K562 (cell line): ENCODE data around the gene MAP4. TPM values are rescaled to one million over a fixed set of nuclear protein-coding genes. Genes with fewer than 3 reads are reported as not detected.

Source experiments
- ATAC-seq: fragments of 200-7000 bp; cut with Tn5 transposase; 3 replicates; pipeline ENCODE4 v1.9.1; 2020; ENCODE audit warnings: moderate library complexity
- BruUV-seq: library from RNA; stranded (reverse); fragments of 400-500 nt; replicated peaks from 2 replicates; lab custom pipeline; 2021; lab: Mats Ljungman, UMichigan
- CTCF ChIA-PET: fragments of 300-600 bp; formaldehyde crosslinking; extraction: SDS; loops from one replicate; lab custom pipeline; 2021; ENCODE audit warnings: low intra/inter-chr PET ratio; lab: Yijun Ruan, JAX
- POLR2A ChIA-PET: fragments of 300-600, 350-650 bp; sonication (Branson Sonifier 250); formaldehyde crosslinking; extraction: SDS; loops from one replicate; lab custom pipeline; 2021; ENCODE audit warnings: antibody characterized with exemption, inconsistent platforms; lab: Yijun Ruan, JAX
- DNase-seq, 4 experiments: peaks; one replicate each; pipeline versions ENCODE4 v3.0.0 to v3.0.0-alpha.2; 2011 to 2018; ENCODE audit warnings: low spot score in 3 of 4, mixed read lengths in 3 of 4; ENCODE audit errors: extremely low read depth in 1 of 4
- FAIRE-seq: peaks from 2 replicates; lab custom pipeline; 2011; peaks lifted over from hg19 to GRCh38; lab: Jason Lieb, UNC
- H2AFZ ChIP-seq: 2 replicates; pipeline ENCODE4 v1.6.0; 2011; ENCODE audit warnings: low read depth, low read length, control low read depth, inconsistent platforms
- H3K27ac ChIP-seq: fragments of 200-600 bp; 3 replicates; pipeline ENCODE4 v1.8.0; 2011; ENCODE audit warnings: low read depth, mild to moderate bottlenecking, control low read depth, inconsistent platforms, low read length, moderate library complexity, mixed read lengths; ENCODE audit errors: extremely low read depth
- H3K27me3 ChIP-seq, 2 experiments: fragments of 300-600 bp in 1 of 2; 2 replicates in 1 of 2; 3 replicates in 1 of 2; pipeline versions ENCODE4 v1.6.0 to v1.8.0; 2011; ENCODE audit warnings: inconsistent platforms in 2 of 2, low read length in 2 of 2, mild to moderate bottlenecking in 1 of 2, mixed read lengths in 1 of 2, moderate library complexity in 1 of 2; ENCODE audit not compliant: control insufficient read depth in 2 of 2, insufficient read depth in 2 of 2
- H3K36me3 ChIP-seq: fragments of 300-600 bp; 3 replicates; pipeline ENCODE4 v1.8.0; 2011; ENCODE audit warnings: mild to moderate bottlenecking, low read length, inconsistent platforms; ENCODE audit not compliant: control insufficient read depth, insufficient read depth
- H3K4me1 ChIP-seq, 2 experiments: fragments of 200-600 bp in 1 of 2; replicated peaks in 1 of 2; 2 replicates in 1 of 2; 3 replicates in 1 of 2; pipeline versions ENCODE4 v1.5.1 to v1.8.0; 2011; ENCODE audit warnings: inconsistent platforms in 2 of 2, low read length in 2 of 2, mild to moderate bottlenecking in 1 of 2, mixed read lengths in 1 of 2, moderate library complexity in 1 of 2; ENCODE audit not compliant: control insufficient read depth in 2 of 2, insufficient read depth in 2 of 2
- H3K4me2 ChIP-seq: 2 replicates; pipeline ENCODE4 v1.6.1; 2011; ENCODE audit warnings: low read length, control low read depth, inconsistent platforms, mixed read lengths; ENCODE audit not compliant: insufficient read depth
- H3K4me3 ChIP-seq: fragments of 200-600 bp; sonication (generic), shearing (Covaris generic); 2 replicates; pipeline ENCODE4 v1.5.1; 2016; ENCODE audit warnings: control low read depth, inconsistent platforms
- H3K79me2 ChIP-seq: fragments of 200-600 bp; 3 replicates; pipeline ENCODE4 v1.8.0; 2011; ENCODE audit warnings: low read length, inconsistent platforms; ENCODE audit not compliant: control insufficient read depth, insufficient read depth
- H3K9ac ChIP-seq, 2 experiments: 2 replicates each; pipeline versions ENCODE4 v1.6.0 to v1.6.1; 2011; ENCODE audit warnings: low read depth in 2 of 2, low read length in 2 of 2, control low read depth in 1 of 2, inconsistent platforms in 1 of 2, mild to moderate bottlenecking in 1 of 2, mixed read lengths in 1 of 2; ENCODE audit not compliant: insufficient read depth in 1 of 2
- H3K9me1 ChIP-seq: one replicate; pipeline ENCODE4 v1.6.0; 2011; ENCODE audit warnings: inconsistent platforms, mild to moderate bottlenecking, low read length, moderate library complexity; ENCODE audit not compliant: control insufficient read depth, insufficient read depth
- H3K9me3 ChIP-seq: replicated peaks from 2 replicates; pipeline ENCODE4 v1.5.1; 2011; ENCODE audit warnings: low read depth, low read length, inconsistent platforms; ENCODE audit not compliant: control insufficient read depth, insufficient read depth
- H4K20me1 ChIP-seq: replicated peaks from 2 replicates; pipeline ENCODE4 v1.6.1; 2011; ENCODE audit warnings: low read length, inconsistent platforms, mixed read lengths; ENCODE audit not compliant: control insufficient read depth, insufficient read depth
- ARHGAP35 ChIP-seq: fragments of 450-650 bp; IDR thresholded peaks from 2 replicates; pipeline ENCODE4 v1.6.1; 2018; ENCODE audit not compliant: partially characterized antibody
- ETV5 ChIP-seq: sonication (generic); formaldehyde crosslinking; IDR thresholded peaks from 2 replicates; pipeline ENCODE4 v1.4.0; 2020; ENCODE audit warnings: low read depth, mild to moderate bottlenecking, missing genetic modification reagents
- PTBP1 ChIP-seq: fragments of 200-400 bp; formaldehyde crosslinking; IDR thresholded peaks from 2 replicates; pipeline ENCODE4 v1.6.1; 2017; ENCODE audit warnings: low read depth, low read length
- PTRF ChIP-seq: fragments of 450-650 bp; IDR thresholded peaks from 2 replicates; pipeline ENCODE4 v1.6.1; 2016; ENCODE audit warnings: mild to moderate bottlenecking, missing genetic modification characterization, missing compliant biosample characterization
- SMAD3 ChIP-seq: fragments of 450-650 bp; formaldehyde crosslinking; conservative IDR thresholded peaks from 2 replicates; pipeline ENCODE4 v1.4.0; 2020; ENCODE audit warnings: mild to moderate bottlenecking
- TAF1 ChIP-seq: IDR thresholded peaks from 2 replicates; pipeline ENCODE4 v1.6.1; 2011; ENCODE audit warnings: mild to moderate bottlenecking, low read length, moderate library complexity; ENCODE audit not compliant: insufficient read depth, control insufficient read depth, severe bottlenecking; ENCODE audit errors: extremely low read depth
- ZBTB2 ChIP-seq: fragments of 450-650 bp; IDR thresholded peaks from 2 replicates; pipeline ENCODE4 v1.6.1; 2016; ENCODE audit warnings: antibody characterized with exemption
- ZNF174 ChIP-seq: fragments of 250-450 bp; sonication (Bioruptor Pico); IDR thresholded peaks from 2 replicates; pipeline ENCODE4 v1.4.0; 2020; ENCODE audit warnings: mild to moderate bottlenecking
- ZNF354B ChIP-seq: fragments of 250-450 bp; sonication (Bioruptor Pico); IDR thresholded peaks from 2 replicates; pipeline ENCODE4 v1.4.0; 2020
- ZSCAN29 ChIP-seq: fragments of 450-650 bp; IDR thresholded peaks from 2 replicates; pipeline ENCODE4 v1.6.1; 2017
- whole genome bisulfite sequencing: fragments of 100-300 bp; shearing (Covaris generic); methylation state at CpG from one replicate; pipeline ENCODE4 v1.1.6; 2016; ENCODE audit warnings: low coverage, mixed read lengths; ENCODE audit not compliant: insufficient coverage; ENCODE audit errors: missing lambda C conversion rate; 5-methylcytosine and 5-hydroxymethylcytosine counted together
- in situ Hi-C: fragments of 300-500 bp; cut with MboI; formaldehyde crosslinking; loops from 4 replicates; pipeline ENCODE4 v1.15.0; 2018; ENCODE audit warnings: inconsistent platforms, mixed read lengths
- intact Hi-C: fragments of 100-400 bp; cut with micrococcal nuclease; formaldehyde crosslinking; loops from 2 replicates; pipeline ENCODE4 v1.14.2; 2022
- polyA plus RNA-seq, 8 experiments: library from polyadenylated mRNA; depleted of rRNA in 4 of 8; stranded (reverse) in 5 of 8; unstranded in 3 of 8; fragments of >200 nt; fragmentation: Nextera tagmentation in 2 of 8; fragmentation: Illumina TruSeq in 1 of 8; extraction: Ambion mirVana in 2 of 8; extraction: Trizol in 1 of 8; gene quantifications; 2 replicates each; pipeline versions ENCODE4 v1.2.1 to v1.2.3, GENCODE V29; 2011 to 2014; ENCODE audit warnings: inconsistent platforms in 1 of 8, missing spikeins in 1 of 8
- total RNA-seq, 7 experiments: library from RNA; depleted of rRNA in 6 of 7; stranded (reverse); fragments of >200 nt in 6 of 7; fragmentation: Illumina TruSeq in 2 of 7; extraction: Trizol in 2 of 7; gene quantifications; 2 replicates each; pipeline versions ENCODE4 v1.2.1 to v1.2.3, GENCODE V29; 2011 to 2021; ENCODE audit warnings: low replicate concordance in 1 of 7

MAP4 gene
- total and polyA plus RNA-seq, 9 of the 15 experiments (the other 6 are each of a cell fraction or from before 2014, with no cell fraction given), result 13.3 to 141 (median 36.8) TPM

GRCh38 chr3:47874438-47874837 is 141.8 kb downstream of the MAP4 start:
- Histone ChIP-seq H3K9me1 (peaks cover 8% of the 10 kb centered on the region), H3K9ac (no peak overlapping the region), H3K9me3 (no peaks in the 10 kb centered on the region), H2AFZ (no peak overlapping the region), H4K20me1 (no peaks in the 10 kb centered on the region; the same call in 1 of the 2 replicates), H3K79me2 (no peaks in the 10 kb centered on the region), H3K4me2 (no peak overlapping the region), H3K4me1 (peaks cover 13 to 21% of the 10 kb centered on the region in 2 experiments; a peak in 4 of 5 replicates), H3K27ac (no peak overlapping the region), H3K36me3 (peaks cover 46% of the 10 kb centered on the region), H3K4me3 (no peak overlapping the region), H3K27me3 (no peaks in the 10 kb centered on the region)
- FAIRE-seq (no peak), DNase-seq (no peak), ATAC-seq (no peak)
- CTCF ChIA-PET, result no interaction called here
- intact Hi-C loops (no loop called here), in situ Hi-C loops (no loop called here)
- BruUV-seq, result no TSS peak
- 97% methylated on average over 2 of the region's 2 CpGs for WGBS
- POLR2A ChIA-PET, result interaction anchor here (1.0 kb wide), 1 partner anchor 9 kb away, joined by 3 read pairs; no protein-coding TSS in a partner anchor
- TF ChIP-seq ETV5 (CRISPR knock-in tag) (no peak), PTBP1 (no peak), TAF1 (no peak), ZNF174 (CRISPR knock-in tag) (no peak), ZNF354B (CRISPR knock-in tag) (no peak), ZSCAN29 (no peak), ZBTB2 (no peak), ARHGAP35 (no peak), PTRF (tag) (no peak), SMAD3 (CRISPR knock-in tag) (no peak)
